Measurements from ENCODE around the gene SLC5A10.

DNA sequence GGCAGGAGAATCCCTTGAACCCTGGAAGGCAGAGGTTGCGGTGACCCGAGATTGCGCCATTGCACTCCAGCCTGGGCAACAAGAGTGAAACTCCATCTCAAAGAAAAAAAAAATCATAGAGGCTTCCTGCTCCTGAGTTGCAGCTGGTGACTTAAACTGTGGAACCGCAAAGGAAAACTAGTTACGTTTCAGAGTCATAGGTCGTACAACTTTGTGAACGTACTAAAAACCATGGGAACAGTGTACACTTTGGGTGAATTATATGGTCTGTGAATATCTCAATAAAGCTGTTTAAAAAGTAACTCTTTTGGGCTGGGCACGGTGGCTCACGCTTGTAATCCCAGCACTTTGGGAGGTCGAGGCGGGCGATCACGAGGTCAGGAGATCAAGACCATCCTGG, 23.6 kb downstream of the SLC5A10 start:
- no peak for TF ChIP-seq CTCF (IDR thresholded peaks at IDR 0.05)
- TF ChIP-seq POLR2AphosphoS5 (IDR thresholded peaks at IDR 0.05), result no peak

Data from transverse colon (tissue), 4 donors.